ENCODE data around the gene PLEKHM1. TPM values are rescaled to one million over a fixed set of nuclear protein-coding genes. Genes with fewer than 3 reads are reported as not detected.
"Not testable (repeated sequence)": the region's sequence is repeated elsewhere in the genome, so short reads cannot be mapped to it uniquely, and the experiment has no call there.

PLEKHM1 gene
- total and polyA plus RNA-seq, 2 of the 4 experiments (the other 2 are of a cell fraction), result 4.7 to 16.4 TPM

- H2AK9ac ChIP-seq (replicated peaks; ENCODE audit: low read depth, low read length, poor library complexity); H3K56ac ChIP-seq (ENCODE audit: extremely low read depth, insufficient read depth, low read length); CTCF ChIA-PET; ATAC-seq (ENCODE audit: low read depth); H3K27ac ChIP-seq (ENCODE audit: insufficient read depth, low read length); H3K9me1 ChIP-seq (ENCODE audit: insufficient read depth, low read length); intact Hi-C loops (cut with micrococcal nuclease); H3K18ac ChIP-seq (ENCODE audit: low read depth, low read length); POLR2A ChIA-PET (ENCODE audit: unreplicated experiment); H3K4me3 ChIP-seq (ENCODE audit: insufficient read depth, low read depth, low read length); H2AFZ ChIP-seq (replicated peaks; ENCODE audit: low read length, poor library complexity); H2BK120ac ChIP-seq (ENCODE audit: low read depth, low read length); DNase-seq; H2BK20ac ChIP-seq (ENCODE audit: low read depth, low read length); H4K8ac ChIP-seq (ENCODE audit: low read depth in 2 of 2, low read length in 2 of 2); H3K23ac ChIP-seq (ENCODE audit: low read depth, low read length); BruUV-seq (replicated peaks); H4K91ac ChIP-seq (ENCODE audit: insufficient read depth, low read depth, low read length); H3K27me3 ChIP-seq (ENCODE audit: control insufficient read depth, insufficient read depth, low read length); H2BK5ac ChIP-seq (ENCODE audit: low read depth, low read length, poor library complexity, severe bottlenecking); H3K9me3 ChIP-seq (ENCODE audit: control insufficient read depth, insufficient read depth, low read length); H3K9ac ChIP-seq (ENCODE audit: low read depth, low read length); H2BK15ac ChIP-seq (ENCODE audit: low read depth, low read length); H4K5ac ChIP-seq (ENCODE audit: low read depth, low read length); in situ Hi-C loops (cut with MboI; ENCODE audit: low sequenced_read_pairs); H2AK5ac ChIP-seq (ENCODE audit: low read depth, low read length); H3K4me1 ChIP-seq (ENCODE audit: control insufficient read depth, insufficient read depth, low read length); dilution Hi-C loops (cut with HindIII; ENCODE audit: low sequenced_read_pairs, unreplicated experiment); H3K14ac ChIP-seq (replicated peaks; ENCODE audit: low read depth, low read length); H3K4ac ChIP-seq (ENCODE audit: low read depth, low read length); H4K20me1 ChIP-seq (ENCODE audit: insufficient read depth, low read length); H3K79me1 ChIP-seq (ENCODE audit: low read depth in 1 of 2, low read length in 2 of 2); H3K4me2 ChIP-seq (ENCODE audit: low read depth, low read length): not testable (repeated sequence)
- H3K36me3 ChIP-seq (ENCODE audit: control insufficient read depth, insufficient read depth, low read length), result peaks cover 18% of the 10 kb centered on the region
- WGBS, 2 experiments (ENCODE audit: extremely low coverage in 2 of 2, insufficient read length in 1 of 2), result no CpG with 5 or more reads among the region's 14 CpGs
These were observed 42.9 kb downstream of the PLEKHM1 start for GRCh38 chr17:45447650-45448049.

- CTCF ChIA-PET; DNase-seq; H3K4me1 ChIP-seq (ENCODE audit: control insufficient read depth, insufficient read depth, low read length); H2AK5ac ChIP-seq (ENCODE audit: low read depth, low read length); H3K9me3 ChIP-seq (ENCODE audit: control insufficient read depth, insufficient read depth, low read length); H3K14ac ChIP-seq (replicated peaks; ENCODE audit: low read depth, low read length); H3K9ac ChIP-seq (ENCODE audit: low read depth, low read length); H3K4ac ChIP-seq (ENCODE audit: low read depth, low read length); POLR2A ChIA-PET (ENCODE audit: unreplicated experiment); H4K5ac ChIP-seq (ENCODE audit: low read depth, low read length); H3K56ac ChIP-seq (ENCODE audit: extremely low read depth, insufficient read depth, low read length); H2AK9ac ChIP-seq (replicated peaks; ENCODE audit: low read depth, low read length, poor library complexity); H3K18ac ChIP-seq (ENCODE audit: low read depth, low read length); intact Hi-C loops (cut with micrococcal nuclease); H3K27me3 ChIP-seq (ENCODE audit: control insufficient read depth, insufficient read depth, low read length); H4K91ac ChIP-seq (ENCODE audit: insufficient read depth, low read depth, low read length); H2BK120ac ChIP-seq (ENCODE audit: low read depth, low read length); BruUV-seq (replicated peaks); H2AFZ ChIP-seq (replicated peaks; ENCODE audit: low read length, poor library complexity); dilution Hi-C loops (cut with HindIII; ENCODE audit: low sequenced_read_pairs, unreplicated experiment); H2BK15ac ChIP-seq (ENCODE audit: low read depth, low read length); H4K20me1 ChIP-seq (ENCODE audit: insufficient read depth, low read length); H3K9me1 ChIP-seq (ENCODE audit: insufficient read depth, low read length); H3K4me3 ChIP-seq (ENCODE audit: insufficient read depth, low read depth, low read length); H3K4me2 ChIP-seq (ENCODE audit: low read depth, low read length); H2BK5ac ChIP-seq (ENCODE audit: low read depth, low read length, poor library complexity, severe bottlenecking); H2BK20ac ChIP-seq (ENCODE audit: low read depth, low read length); H4K8ac ChIP-seq (ENCODE audit: low read depth in 2 of 2, low read length in 2 of 2); in situ Hi-C loops (cut with MboI; ENCODE audit: low sequenced_read_pairs); H3K27ac ChIP-seq (ENCODE audit: insufficient read depth, low read length); H3K79me1 ChIP-seq (ENCODE audit: low read depth in 1 of 2, low read length in 2 of 2); H3K23ac ChIP-seq (ENCODE audit: low read depth, low read length): not testable (repeated sequence)
- peak; percentile 21; the same call in 1 of the 2 replicates for ATAC-seq (ENCODE audit: low read depth)
- no CpG with 5 or more reads among the region's 8 CpGs for WGBS, 2 experiments (ENCODE audit: extremely low coverage in 2 of 2, insufficient read length in 1 of 2)
- peaks cover 18% of the 10 kb centered on the region for H3K36me3 ChIP-seq (ENCODE audit: control insufficient read depth, insufficient read depth, low read length)
These were observed 43.5 kb downstream of the PLEKHM1 start for GRCh38 chr17:45446872-45447625.
